ENCODE results near the gene SERPINB6.

Gene SERPINB6

GRCh38 chr6:2950713-2951112 lies 20.7 kb downstream of the SERPINB6 start:
- Histone ChIP-seq H3K27me3 (no peaks in the 10 kb centered on the region), H3K4me3 (ENCODE audit: low read depth, low read length) (no peak overlapping the region), H3K36me3 (no peaks in the 10 kb centered on the region), H3K4me1 (no peaks in the 10 kb centered on the region), H3K9me3 (no peaks in the 10 kb centered on the region)
- no peak for TF ChIP-seq CTCF (IDR thresholded peaks at IDR 0.05; ENCODE audit: low read depth, low read length)
- DNase-seq: no peak

- H3K4me3 ChIP-seq (ENCODE audit: low read depth, low read length): no peak overlapping the region
- TF ChIP-seq CTCF (IDR thresholded peaks at IDR 0.05; ENCODE audit: low read depth, low read length): no peak
- no peak for DNase-seq
Observed at GRCh38 chr6:2949536-2950083, 21.8 kb downstream of the SERPINB6 start.

GRCh38 chr6:2949121-2949520 lies 22.2 kb downstream of the SERPINB6 start:
- no peak for TF ChIP-seq CTCF (IDR thresholded peaks at IDR 0.05; ENCODE audit: low read depth, low read length)
- no peaks in the 10 kb centered on the region for H3K27me3 ChIP-seq
- no peaks in the 10 kb centered on the region for H3K4me1 ChIP-seq
- no peaks in the 10 kb centered on the region for H3K9me3 ChIP-seq
- H3K4me3 ChIP-seq (ENCODE audit: low read depth, low read length): no peak overlapping the region
- no peak for DNase-seq
- no peaks in the 10 kb centered on the region for H3K36me3 ChIP-seq

More at GRCh38 chr6:2949536-2950083, 21.8 kb downstream of the SERPINB6 start:
- Histone ChIP-seq H3K9me3 (no peaks in the 10 kb centered on the region), H3K27me3 (no peaks in the 10 kb centered on the region), H3K4me1 (no peaks in the 10 kb centered on the region), H3K36me3 (no peaks in the 10 kb centered on the region)

GRCh38 chr6:2948228-2949025 lies 22.9 kb downstream of the SERPINB6 start:
- TF ChIP-seq CTCF (IDR thresholded peaks at IDR 0.05; ENCODE audit: low read depth, low read length): no peak
- H3K9me3 ChIP-seq: no peaks in the 10 kb centered on the region

GRCh38 chr6:2947445-2947844 lies 23.9 kb downstream of the SERPINB6 start:
- Histone ChIP-seq H3K4me1 (no peaks in the 10 kb centered on the region), H3K9me3 (no peaks in the 10 kb centered on the region; the same call in 1 of the 2 replicates), H3K27me3 (no peaks in the 10 kb centered on the region), H3K36me3 (no peaks in the 10 kb centered on the region), H3K4me3 (ENCODE audit: low read depth, low read length) (no peak overlapping the region)
- DNase-seq: no peak
- no peak for TF ChIP-seq CTCF (IDR thresholded peaks at IDR 0.05; ENCODE audit: low read depth, low read length)

More at GRCh38 chr6:2948228-2949025, 22.9 kb downstream of the SERPINB6 start:
- no peak for DNase-seq
- Histone ChIP-seq H3K36me3 (no peaks in the 10 kb centered on the region), H3K27me3 (no peaks in the 10 kb centered on the region), H3K4me1 (no peaks in the 10 kb centered on the region), H3K4me3 (ENCODE audit: low read depth, low read length) (no peak overlapping the region)

- Histone ChIP-seq H3K36me3 (no peaks in the 10 kb centered on the region), H3K4me3 (ENCODE audit: low read depth, low read length) (no peak overlapping the region), H3K27me3 (no peaks in the 10 kb centered on the region), H3K4me1 (no peaks in the 10 kb centered on the region), H3K9me3 (no peaks in the 10 kb centered on the region; the same call in 1 of the 2 replicates)
- no peak for DNase-seq
- TF ChIP-seq CTCF (IDR thresholded peaks at IDR 0.05; ENCODE audit: low read depth, low read length): no peak
Observed at GRCh38 chr6:2945153-2945452, 26.3 kb downstream of the SERPINB6 start.

Data from BE2C (cell line).